Measurements from ENCODE around the gene ADAMTSL5.

GRCh38 chr19:1481224-1481892, 31.5 kb downstream of the ADAMTSL5 start:
- TF ChIP-seq, protein P1, sequence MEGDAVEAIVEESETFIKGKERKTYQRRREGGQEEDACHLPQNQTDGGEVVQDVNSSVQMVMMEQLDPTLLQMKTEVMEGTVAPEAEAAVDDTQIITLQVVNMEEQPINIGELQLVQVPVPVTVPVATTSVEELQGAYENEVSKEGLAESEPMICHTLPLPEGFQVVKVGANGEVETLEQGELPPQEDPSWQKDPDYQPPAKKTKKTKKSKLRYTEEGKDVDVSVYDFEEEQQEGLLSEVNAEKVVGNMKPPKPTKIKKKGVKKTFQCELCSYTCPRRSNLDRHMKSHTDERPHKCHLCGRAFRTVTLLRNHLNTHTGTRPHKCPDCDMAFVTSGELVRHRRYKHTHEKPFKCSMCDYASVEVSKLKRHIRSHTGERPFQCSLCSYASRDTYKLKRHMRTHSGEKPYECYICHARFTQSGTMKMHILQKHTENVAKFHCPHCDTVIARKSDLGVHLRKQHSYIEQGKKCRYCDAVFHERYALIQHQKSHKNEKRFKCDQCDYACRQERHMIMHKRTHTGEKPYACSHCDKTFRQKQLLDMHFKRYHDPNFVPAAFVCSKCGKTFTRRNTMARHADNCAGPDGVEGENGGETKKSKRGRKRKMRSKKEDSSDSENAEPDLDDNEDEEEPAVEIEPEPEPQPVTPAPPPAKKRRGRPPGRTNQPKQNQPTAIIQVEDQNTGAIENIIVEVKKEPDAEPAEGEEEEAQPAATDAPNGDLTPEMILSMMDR (conservative IDR thresholded peaks at IDR 0.05), result no peak
- TF ChIP-seq ZFX (IDR thresholded peaks at IDR 0.05), result no peak
